NCI-H2196 treated with DMSO at 0.1 percent for 48 hours (cell line): ENCODE data around the gene PLCH2.

Source experiments
- DNase-seq: peaks from one replicate; lab custom pipeline; 2025; ENCODE audit not compliant: unreplicated experiment; lab: John Stamatoyannopoulos, UW

Gene PLCH2

GRCh38 chr1:2526824-2527555 is 50.9 kb downstream of the PLCH2 start:
- peak; percentile 61 for DNase-seq

DNA sequence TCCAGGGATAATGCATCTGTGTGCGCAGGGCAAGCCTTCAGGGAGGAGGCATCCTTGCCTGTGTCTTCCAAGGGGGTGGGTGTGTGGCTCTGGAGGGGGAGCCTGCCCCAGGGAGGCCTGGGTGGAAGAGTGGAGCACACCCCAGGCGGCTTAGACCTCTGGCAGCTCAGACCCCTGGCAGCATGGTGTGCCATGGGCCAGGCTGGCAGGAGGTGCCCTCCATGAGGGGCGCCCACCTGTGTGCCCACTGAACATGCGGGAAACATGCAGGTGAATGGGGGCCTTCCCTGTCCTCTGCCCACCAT is 51.4 kb downstream of the PLCH2 start:
- no peak for DNase-seq

- no peak for DNase-seq
Measured at GRCh38 chr1:2528016-2528415, 51.9 kb downstream of the PLCH2 start.

DNA sequence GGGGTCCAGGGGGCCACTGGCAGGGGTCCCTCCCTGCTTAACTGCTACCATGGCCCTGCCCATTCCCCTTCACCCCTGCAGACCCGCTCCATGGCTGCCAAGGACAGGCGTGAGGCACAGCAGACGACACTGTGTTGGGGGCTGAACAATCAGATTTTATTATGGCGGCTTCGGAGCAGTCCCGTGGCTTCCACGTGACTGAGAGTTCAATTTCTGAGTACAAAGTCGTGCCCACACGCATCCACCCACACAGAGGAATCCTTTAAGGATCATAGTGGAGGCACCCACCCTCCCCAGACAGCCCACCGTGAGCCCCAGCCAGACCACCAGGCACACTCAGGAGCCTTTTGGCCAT is 52.5 kb downstream of the PLCH2 start:
- no peak for DNase-seq

GRCh38 chr1:2528966-2529783 is 53.1 kb downstream of the PLCH2 start:
- no peak for DNase-seq

GRCh38 chr1:2529784-2530512 is 53.9 kb downstream of the PLCH2 start, which contains the start of gene HES5:
Gene HES5, minus strand, starts transcription at chr1:2530263. Its CDS starts 99 bp downstream, at chr1:2530164.
- DNase-seq = no peak

- DNase-seq = peak; percentile 43
Measured at GRCh38 chr1:2530513-2531361, 54.6 kb downstream of the PLCH2 start.

GRCh38 chr1:2532485-2533160 is 56.5 kb downstream of the PLCH2 start:
- DNase-seq = no peak

GRCh38 chr1:2533365-2533764 is 57.3 kb downstream of the PLCH2 start:
- no peak for DNase-seq

GRCh38 chr1:2534315-2534686 is 58.2 kb downstream of the PLCH2 start:
- no peak for DNase-seq

DNA sequence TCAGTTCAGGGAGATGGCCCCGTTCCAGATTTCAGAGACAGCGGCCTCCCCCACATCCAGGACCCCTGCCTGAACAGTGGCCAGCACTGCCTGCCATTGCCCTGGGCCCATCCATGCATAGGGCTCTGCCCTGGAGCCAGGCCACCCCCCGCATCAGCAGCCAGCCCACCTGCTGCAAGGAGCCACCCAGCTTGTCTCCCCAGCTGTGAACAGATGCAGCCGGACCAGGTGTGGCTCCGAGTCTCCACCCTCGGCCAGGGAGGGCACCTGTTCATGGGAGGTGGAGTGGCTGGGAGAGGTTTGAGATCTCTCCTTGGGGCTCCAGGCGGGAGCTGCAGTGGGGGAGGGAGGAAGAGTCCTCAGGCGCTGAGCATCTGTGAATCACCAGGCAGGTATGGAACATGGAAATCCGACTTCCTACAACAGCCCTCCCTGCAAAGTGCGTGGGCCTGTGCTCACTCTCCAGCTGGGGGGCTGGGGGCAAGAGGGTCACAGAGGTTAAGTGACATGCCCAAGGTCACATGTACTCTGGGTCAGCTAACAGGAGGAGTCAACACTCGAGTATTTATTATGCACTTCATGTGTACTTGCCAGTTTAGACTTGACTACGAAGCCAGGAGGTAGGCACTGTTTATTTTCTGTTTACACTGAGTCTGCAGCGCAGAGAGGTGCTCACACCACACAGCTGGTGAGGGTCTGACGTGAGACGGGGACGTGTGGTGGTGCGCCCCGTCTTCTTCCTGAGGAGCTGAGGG is 58.8 kb downstream of the PLCH2 start:
- peak; percentile 66 for DNase-seq

- no peak for DNase-seq
Measured at GRCh38 chr1:2535455-2535854, 59.4 kb downstream of the PLCH2 start.

GRCh38 chr1:2535981-2536380 is 59.9 kb downstream of the PLCH2 start:
- no peak for DNase-seq

DNA sequence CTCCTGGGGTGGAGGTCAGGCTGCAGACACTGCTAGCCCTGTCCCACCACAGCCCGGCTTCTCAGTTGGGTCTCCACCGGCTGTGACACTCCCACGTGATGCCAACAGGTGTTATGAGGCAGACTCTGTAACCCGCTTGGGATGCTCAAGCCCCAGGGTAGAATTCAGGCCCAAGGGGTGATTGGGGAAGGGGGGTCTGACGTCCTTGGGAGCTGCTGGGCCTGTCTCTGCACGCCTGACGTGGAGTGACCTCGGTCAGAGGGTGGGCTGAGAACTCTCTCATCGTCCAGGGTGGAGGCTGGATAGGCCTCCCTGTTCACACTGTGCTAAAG is 61.7 kb downstream of the PLCH2 start:
- no peak for DNase-seq

DNA sequence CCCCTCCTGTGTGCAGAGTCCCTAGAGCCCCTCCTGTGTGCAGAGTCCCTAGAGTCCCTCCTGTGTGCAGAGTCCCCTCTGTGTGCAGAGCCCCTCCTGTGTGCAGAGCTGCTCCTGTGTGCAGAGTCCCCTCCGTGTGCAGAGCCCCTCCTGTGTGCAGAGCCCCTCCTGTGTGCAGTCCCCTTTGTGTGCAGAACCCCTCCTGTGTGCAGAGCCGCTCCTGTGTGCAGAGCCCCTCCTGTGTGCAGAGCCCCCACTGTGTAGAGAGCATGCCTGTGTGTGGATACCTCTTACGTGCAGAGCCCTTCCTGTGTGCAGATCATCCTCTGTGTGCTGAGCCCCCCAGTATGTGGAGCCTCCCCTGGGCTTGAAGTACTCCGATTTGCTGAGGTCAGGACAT is 62.3 kb downstream of the PLCH2 start:
- DNase-seq = no peak

- DNase-seq = no peak
Measured at GRCh38 chr1:2538872-2539271, 62.8 kb downstream of the PLCH2 start.

DNA sequence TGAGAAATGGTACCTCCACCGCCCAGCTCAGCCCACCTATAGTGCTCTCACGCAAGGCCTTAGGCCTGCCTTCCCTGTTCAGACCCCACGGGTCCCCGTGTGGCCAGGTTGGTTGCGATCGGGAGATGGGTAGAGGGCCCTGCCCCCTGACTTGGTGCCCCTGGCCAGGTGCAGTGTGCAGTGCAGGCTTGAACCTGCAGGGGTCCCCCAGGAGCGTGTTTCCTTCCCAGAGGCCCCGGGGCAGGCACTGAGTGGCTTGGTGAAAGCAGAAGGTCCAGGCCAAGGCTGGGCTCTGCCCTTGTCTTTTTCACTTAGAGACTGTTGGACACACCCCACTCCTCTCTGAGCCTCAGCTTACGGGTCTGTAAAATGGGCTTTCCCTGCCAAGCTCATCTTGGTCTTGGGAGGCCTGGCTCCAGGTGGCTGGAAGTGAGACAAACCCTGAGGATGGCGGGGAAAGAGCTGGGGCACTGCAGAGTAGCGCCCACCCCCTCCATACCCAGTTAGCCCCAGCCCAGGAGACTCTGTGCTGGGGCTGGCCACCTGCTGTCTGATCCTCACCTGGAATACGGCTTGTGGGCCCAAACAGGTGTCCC is 63.3 kb downstream of the PLCH2 start:
- no peak for DNase-seq

DNA sequence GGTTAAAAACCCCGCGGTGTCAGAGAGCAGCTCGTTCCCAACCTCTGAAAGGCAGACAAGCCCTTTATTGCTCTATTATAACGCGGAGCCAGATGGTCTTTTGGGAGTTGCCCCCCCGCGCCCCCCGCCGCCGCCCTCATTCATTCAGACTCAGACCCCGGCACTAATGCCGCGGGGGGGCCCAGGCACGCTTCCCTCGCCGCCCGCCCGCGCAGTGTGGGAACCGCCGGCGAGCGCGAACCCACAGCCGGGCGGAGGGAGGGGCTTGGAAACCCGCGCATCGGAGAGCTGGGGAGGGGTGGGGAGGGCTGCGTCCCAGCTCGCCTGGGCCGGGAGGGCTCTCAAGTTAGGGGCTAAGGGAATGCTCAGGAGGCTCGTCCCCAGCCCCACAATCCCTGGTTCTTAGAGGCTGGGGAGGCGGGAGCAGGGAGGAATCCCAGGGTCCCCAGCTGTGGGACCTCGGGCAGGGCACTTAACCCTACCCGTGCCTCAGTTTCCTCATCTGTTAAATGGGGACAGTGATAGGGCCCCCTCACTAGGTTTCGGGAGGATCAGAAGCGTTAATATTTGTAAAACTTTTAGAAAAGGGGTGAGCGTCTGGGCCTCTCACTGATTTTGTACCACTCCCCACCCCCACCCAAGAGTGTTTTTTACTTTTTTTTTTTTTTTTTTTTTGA is 64.9 kb downstream of the PLCH2 start:
- DNase-seq = no peak

DNA sequence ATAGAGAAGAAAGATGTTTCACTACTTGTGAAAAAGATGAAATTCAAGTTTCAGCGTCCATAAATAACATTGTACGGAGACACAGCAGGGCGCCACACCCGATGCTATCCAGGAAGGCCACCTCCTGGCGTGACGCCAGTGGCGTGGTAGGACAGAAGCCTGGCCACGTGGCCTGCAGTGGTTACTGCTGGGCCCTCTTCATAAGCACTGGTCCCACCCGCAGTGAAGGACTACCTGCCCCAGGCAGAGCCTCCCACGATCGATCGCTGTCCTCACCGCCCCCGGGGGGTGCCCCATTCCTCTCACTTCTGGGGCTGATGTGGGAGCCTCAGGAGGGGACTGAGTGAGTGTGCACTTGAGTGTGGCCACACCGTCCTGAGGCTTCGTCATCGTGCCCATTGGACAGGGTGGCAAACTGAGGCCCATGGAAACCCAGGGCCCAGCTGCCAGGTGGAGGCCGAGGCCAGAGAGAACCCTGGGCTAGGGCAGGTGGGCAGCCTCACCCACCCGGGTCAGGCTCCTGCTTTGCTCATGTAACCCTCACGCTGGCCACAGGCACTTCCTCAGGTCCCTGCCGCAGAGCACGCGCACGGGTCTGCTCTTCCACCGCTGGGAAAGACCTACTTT is 65.6 kb downstream of the PLCH2 start:
- no peak for DNase-seq
